Nephron (organoid): ENCODE data around the gene CARD11.

ENCODE experiments used
- H3K27ac Mint-ChIP-seq, 3 experiments: 2 replicates each; pipeline ENCODE4 v1.8.0; 2020; ENCODE audit warnings: mixed read lengths in 3 of 3, mild to moderate bottlenecking in 2 of 3, moderate library complexity in 1 of 3
- H3K27me3 Mint-ChIP-seq: 2 replicates; pipeline ENCODE4 v1.8.0; 2021; ENCODE audit warnings: low read depth, mild to moderate bottlenecking, moderate library complexity, mixed read lengths
- H3K36me3 Mint-ChIP-seq: 2 replicates; pipeline ENCODE4 v1.8.0; 2020; ENCODE audit warnings: low read depth, mixed read lengths
- H3K4me1 Mint-ChIP-seq: 2 replicates; pipeline ENCODE4 v1.8.0; 2020; ENCODE audit warnings: mixed read lengths
- H3K4me3 Mint-ChIP-seq, 3 experiments: 2 replicates each; pipeline ENCODE4 v1.8.0; 2020; ENCODE audit warnings: mild to moderate bottlenecking in 3 of 3, mixed read lengths in 3 of 3, moderate library complexity in 2 of 3
- H3K9me3 Mint-ChIP-seq: 2 replicates; pipeline ENCODE4 v1.8.0; 2020; ENCODE audit warnings: mixed read lengths
- TF ChIP-seq, protein P1 (sequence below), 3 experiments: fragments of 200-600 bp; sonication (generic); IDR thresholded peaks; one replicate each; pipeline ENCODE4 v1.5.0; 2021; ENCODE audit warnings: antibody characterized with exemption in 3 of 3; ENCODE audit not compliant: unreplicated experiment in 3 of 3

The CARD11 gene

DNA sequence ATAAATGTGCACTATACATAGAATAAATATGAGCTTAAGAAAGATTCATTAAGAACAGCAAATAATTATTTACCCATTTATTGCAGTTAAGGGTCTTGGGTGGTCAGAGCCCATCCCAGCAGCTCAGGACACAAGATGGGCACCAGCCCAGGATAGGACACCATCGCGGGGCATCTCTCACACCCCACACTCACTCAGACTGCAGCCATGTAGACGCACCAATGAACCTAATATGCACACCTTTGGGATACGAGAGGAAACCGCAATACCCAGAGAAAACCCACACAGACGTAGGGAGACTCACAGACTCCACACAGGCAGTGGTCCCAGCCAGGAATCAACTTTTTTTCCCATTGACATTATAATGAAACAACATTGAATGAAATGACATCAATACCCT is 36.0 kb downstream of the CARD11 start:
- Mint-ChIP-seq H3K27me3 (peaks cover 7% of the 10 kb centered on the region), H3K36me3 (no peaks in the 10 kb centered on the region), H3K4me1 (no peaks in the 10 kb centered on the region), H3K4me3 (no peak overlapping the region), H3K9me3 (peaks cover 5% of the 10 kb centered on the region), H3K27ac (no peak overlapping the region)
- TF ChIP-seq, protein P1, sequence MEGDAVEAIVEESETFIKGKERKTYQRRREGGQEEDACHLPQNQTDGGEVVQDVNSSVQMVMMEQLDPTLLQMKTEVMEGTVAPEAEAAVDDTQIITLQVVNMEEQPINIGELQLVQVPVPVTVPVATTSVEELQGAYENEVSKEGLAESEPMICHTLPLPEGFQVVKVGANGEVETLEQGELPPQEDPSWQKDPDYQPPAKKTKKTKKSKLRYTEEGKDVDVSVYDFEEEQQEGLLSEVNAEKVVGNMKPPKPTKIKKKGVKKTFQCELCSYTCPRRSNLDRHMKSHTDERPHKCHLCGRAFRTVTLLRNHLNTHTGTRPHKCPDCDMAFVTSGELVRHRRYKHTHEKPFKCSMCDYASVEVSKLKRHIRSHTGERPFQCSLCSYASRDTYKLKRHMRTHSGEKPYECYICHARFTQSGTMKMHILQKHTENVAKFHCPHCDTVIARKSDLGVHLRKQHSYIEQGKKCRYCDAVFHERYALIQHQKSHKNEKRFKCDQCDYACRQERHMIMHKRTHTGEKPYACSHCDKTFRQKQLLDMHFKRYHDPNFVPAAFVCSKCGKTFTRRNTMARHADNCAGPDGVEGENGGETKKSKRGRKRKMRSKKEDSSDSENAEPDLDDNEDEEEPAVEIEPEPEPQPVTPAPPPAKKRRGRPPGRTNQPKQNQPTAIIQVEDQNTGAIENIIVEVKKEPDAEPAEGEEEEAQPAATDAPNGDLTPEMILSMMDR (IDR thresholded peaks at IDR 0.05; ENCODE audit: unreplicated experiment in 3 of 3): no peak

DNA sequence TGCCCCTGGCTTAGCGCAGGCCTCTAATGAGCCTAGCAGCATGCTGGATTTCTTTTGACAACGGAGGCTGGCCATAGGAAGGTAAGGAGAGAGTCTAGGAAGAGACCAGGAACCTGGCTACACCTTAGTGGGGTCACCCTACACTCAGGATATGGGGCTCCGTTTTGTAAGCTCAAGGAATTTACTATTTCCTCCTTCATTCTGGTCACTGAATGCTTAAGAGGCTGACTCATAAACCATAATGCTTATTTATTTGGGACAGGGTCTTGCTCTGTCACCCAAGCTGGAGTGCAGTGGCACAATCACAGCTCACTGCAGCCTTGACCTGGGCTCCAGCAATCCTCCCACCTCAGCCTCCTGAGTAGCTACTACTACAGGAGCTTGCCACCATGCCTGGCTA is 38.4 kb downstream of the CARD11 start:
- no peak overlapping the region for H3K4me3 Mint-ChIP-seq
- H3K4me1 Mint-ChIP-seq: no peaks in the 10 kb centered on the region
- peaks cover 2% of the 10 kb centered on the region for H3K9me3 Mint-ChIP-seq
- TF ChIP-seq, protein P1 (IDR thresholded peaks at IDR 0.05; ENCODE audit: unreplicated experiment in 3 of 3): no peak
- H3K27ac Mint-ChIP-seq: no peak overlapping the region
- no peaks in the 10 kb centered on the region for H3K36me3 Mint-ChIP-seq
- H3K27me3 Mint-ChIP-seq: peaks cover 7% of the 10 kb centered on the region

DNA sequence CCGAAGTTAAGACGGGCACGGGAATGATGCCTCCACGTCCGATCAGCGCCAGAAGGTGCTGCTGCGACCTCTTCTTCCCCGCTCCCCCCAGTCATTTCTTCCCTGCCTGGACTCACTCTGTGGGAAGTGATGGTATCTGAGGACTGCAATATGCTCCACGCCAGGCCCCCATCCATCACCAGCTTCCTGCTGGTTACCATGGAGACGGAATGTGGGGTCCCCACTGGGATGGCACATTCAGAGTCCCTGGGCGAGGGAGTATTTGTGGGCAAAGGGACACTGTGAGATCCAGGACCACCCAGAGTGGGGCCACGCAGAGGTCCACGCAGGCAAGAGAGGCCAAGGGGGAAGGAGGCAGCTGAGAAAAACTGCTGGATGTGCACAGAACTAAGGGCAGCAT is 39.7 kb downstream of the CARD11 start:
- Mint-ChIP-seq H3K27ac (no peak overlapping the region), H3K36me3 (no peaks in the 10 kb centered on the region), H3K4me3 (no peak overlapping the region), H3K4me1 (no peaks in the 10 kb centered on the region), H3K27me3 (peaks cover 7% of the 10 kb centered on the region), H3K9me3 (peaks cover 2% of the 10 kb centered on the region)
- TF ChIP-seq, protein P1 (IDR thresholded peaks at IDR 0.05; ENCODE audit: unreplicated experiment in 3 of 3): no peak

DNA sequence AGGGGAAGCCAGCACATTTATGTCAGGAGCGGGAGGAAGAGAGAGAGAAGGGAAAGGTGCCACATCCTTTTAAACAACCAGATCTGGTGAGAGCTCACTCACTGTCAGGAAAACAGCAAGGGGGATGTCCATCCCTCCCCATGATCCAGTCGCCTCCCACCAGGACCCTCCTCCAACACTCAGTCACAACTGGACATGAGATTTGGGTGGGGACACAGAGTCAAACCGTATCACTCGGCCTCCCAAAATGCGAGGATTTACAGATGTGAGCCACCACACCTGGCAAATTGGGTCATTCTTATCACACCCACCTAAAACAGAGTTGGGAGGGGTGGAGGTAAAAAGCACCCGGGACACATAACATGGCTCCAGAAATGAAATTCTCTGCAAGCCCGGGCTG is 41.0 kb downstream of the CARD11 start:
- H3K4me3 Mint-ChIP-seq: no peak overlapping the region
- TF ChIP-seq, protein P1 (IDR thresholded peaks at IDR 0.05; ENCODE audit: unreplicated experiment in 3 of 3): no peak
- peaks cover 7% of the 10 kb centered on the region for H3K27me3 Mint-ChIP-seq
- no peaks in the 10 kb centered on the region for H3K36me3 Mint-ChIP-seq
- H3K9me3 Mint-ChIP-seq: peaks cover under 1% of the 10 kb centered on the region
- no peak overlapping the region for H3K27ac Mint-ChIP-seq
- H3K4me1 Mint-ChIP-seq: no peaks in the 10 kb centered on the region

DNA sequence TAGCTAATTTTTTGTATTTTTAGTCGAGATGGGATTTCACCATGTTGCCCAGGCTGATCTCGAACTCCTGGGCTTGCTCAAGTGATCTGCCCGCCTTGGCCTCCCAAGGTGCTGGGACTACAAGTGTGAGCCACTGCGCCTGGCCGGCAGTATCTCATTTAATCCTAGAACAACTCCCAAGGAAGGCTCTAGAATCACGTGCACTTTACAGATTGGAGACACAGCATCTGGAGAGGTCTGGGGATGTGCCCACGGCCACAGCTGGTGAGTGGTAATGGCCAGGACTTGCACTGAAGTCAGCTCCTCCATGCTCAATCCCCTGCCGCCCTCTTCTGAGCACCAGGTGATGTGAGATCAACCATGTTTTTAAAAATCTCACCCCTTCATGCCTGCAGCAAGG is 43.1 kb downstream of the CARD11 start:
- Mint-ChIP-seq H3K4me3 (no peak overlapping the region), H3K9me3 (peaks cover 5% of the 10 kb centered on the region), H3K27ac (no peak overlapping the region), H3K36me3 (no peaks in the 10 kb centered on the region), H3K4me1 (no peaks in the 10 kb centered on the region), H3K27me3 (peaks cover 7% of the 10 kb centered on the region)
- TF ChIP-seq, protein P1 (IDR thresholded peaks at IDR 0.05; ENCODE audit: unreplicated experiment in 3 of 3): no peak

DNA sequence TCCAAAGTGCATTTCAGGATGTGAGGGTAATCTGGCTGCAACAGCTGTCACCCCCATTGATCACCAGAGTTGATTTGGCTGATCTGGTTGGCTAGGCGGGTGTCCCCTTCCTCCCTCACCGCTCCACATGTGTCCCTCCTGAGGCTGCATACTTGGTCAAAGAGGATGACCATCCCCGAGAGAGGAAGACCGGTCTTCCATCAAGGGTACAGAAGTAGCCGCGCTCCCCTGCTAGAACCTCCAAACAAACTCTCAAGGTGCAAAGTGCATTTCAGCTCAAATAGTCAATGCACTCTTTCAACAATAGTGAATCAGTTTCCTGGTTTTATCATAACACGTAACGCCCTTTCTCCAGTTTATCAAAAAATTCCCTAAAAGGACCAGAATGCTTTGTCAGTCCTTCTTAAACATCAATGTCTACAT is 44.6 kb downstream of the CARD11 start:
- Mint-ChIP-seq H3K27me3 (peaks cover 10% of the 10 kb centered on the region), H3K36me3 (no peaks in the 10 kb centered on the region), H3K9me3 (peaks cover 9% of the 10 kb centered on the region), H3K27ac (no peak overlapping the region), H3K4me3 (no peak overlapping the region), H3K4me1 (no peaks in the 10 kb centered on the region)
- TF ChIP-seq, protein P1 (IDR thresholded peaks at IDR 0.05; ENCODE audit: unreplicated experiment in 3 of 3): no peak
